ENCODE results near the gene EIF4EBP3. TPM values are rescaled to one million over a fixed set of nuclear protein-coding genes. Genes with fewer than 3 reads are reported as not detected.
A peak's percentile ranks its signal among the peaks of the same experiment; 100 is the strongest.

The EIF4EBP3 gene
- total RNA-seq, 1 experiment from 2014 or later = 8.4 TPM

DNA sequence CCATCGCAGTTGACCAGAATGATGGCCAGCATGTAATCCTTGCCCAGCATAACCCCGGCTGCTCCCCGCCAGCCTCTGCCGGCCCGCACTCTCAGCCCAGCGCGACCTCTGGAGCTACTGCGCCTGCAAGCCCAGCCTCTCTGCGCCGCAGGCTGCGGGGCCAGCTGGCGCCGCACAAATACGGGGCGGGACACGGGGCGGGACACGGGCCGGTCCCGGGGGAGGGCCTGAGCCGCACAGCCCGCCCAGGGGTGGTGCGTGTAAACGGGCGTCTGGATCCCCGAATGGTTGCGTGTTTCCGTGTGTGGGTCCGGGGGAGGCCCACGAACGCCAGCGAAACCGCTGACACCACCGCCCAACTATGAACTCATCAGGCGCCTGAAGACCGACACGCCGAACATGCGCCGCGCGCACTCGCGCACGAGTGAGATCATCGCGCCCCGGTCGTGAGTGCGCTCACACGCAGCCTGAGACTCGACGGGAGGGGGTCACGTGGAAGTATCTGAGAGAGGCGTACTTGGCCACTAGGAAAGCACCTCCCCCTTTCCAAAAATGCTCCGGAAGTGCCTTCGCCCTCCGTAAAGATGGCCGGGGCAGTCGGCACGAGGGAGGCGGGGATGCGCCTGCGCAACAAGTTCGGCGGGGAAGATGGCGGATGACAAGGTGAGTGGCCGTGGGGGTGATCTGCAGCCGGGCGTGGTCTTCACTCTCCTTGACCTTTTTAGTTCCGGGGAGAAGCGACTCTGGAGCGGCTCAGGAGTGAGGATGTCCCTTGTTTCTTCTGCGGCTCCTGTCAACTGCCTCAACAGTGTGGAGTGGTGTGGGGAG, 16.9 kb downstream of the EIF4EBP3 start, which contains the start of the genes APBB3 and SLC35A4:
Gene APBB3, minus strand, starts transcription at position 403 of the 828 bp plus-strand sequence. Its CDS starts 353 bp downstream, at position 50.
Gene SLC35A4, plus strand, starts transcription at position 633 of the 828 bp plus-strand sequence. CDS start 2,342 bp downstream, outside the sequence.
- Mint-ChIP-seq H3K4me3 (peak within 1 kb of the TSS; percentile 88), H3K36me3 (peaks cover 20% of the 10 kb centered on the region), H3K27ac (peak within 1 kb of the TSS; percentile 73), H3K9me3 (no peaks in the 10 kb centered on the region), H3K27me3 (ENCODE audit: low read depth) (peaks cover 3% of the 10 kb centered on the region; the same call in 1 of the 2 replicates), H3K4me1 (peaks cover 19% of the 10 kb centered on the region)
- ChIA-PET POLR2A (interaction anchor here (0.9 to 4.4 kb wide), 4 partner anchors 16 to 163 kb away, joined by 3 to 29 read pairs (median 4); partner anchors contain the start of genes ANKHD1, DND1 and EIF4EBP3), CTCF (interaction anchor here (0.5 to 1.5 kb wide), 8 partner anchors 16 to 325 kb away, joined by 3 to 12 read pairs (median 4); partner anchors contain the start of genes EIF4EBP3, HARS1 and HARS2)
- peak; percentile 87 for ATAC-seq
- DNase-seq (ENCODE audit: low spot score) = peak; percentile 90
- TF ChIP-seq ELF4 (CRISPR knock-in tag; IDR thresholded peaks at IDR 0.05; ENCODE audit: low read depth) (no peak; the same call in 1 of the 2 replicates), MYBL2 (CRISPR knock-in tag; IDR thresholded peaks at IDR 0.05) (peak; percentile 90), GABPB1 (CRISPR knock-in tag; IDR thresholded peaks at IDR 0.05) (no peak), TEAD4 (CRISPR knock-in tag; IDR thresholded peaks at IDR 0.05) (peak; percentile 75; the same call in 1 of the 2 replicates), PRRX2 (CRISPR knock-in tag; IDR thresholded peaks at IDR 0.05) (peak; percentile 70), OVOL2 (CRISPR knock-in tag; IDR thresholded peaks at IDR 0.05; ENCODE audit: borderline replicate concordance) (no peak), ZNF671 (CRISPR knock-in tag; IDR thresholded peaks at IDR 0.05) (0 out of 2 replicates have a peak, but pooled peaks have one; percentile 28), FOXK1 (CRISPR knock-in tag; IDR thresholded peaks at IDR 0.05) (peak; percentile 71), RORB (CRISPR knock-in tag; IDR thresholded peaks at IDR 0.05) (no peak), ZNF317 (CRISPR knock-in tag; IDR thresholded peaks at IDR 0.05; ENCODE audit: borderline replicate concordance, low read depth) (no peak), SOX15 (CRISPR knock-in tag; IDR thresholded peaks at IDR 0.05) (no peak), NR2C2 (CRISPR knock-in tag; IDR thresholded peaks at IDR 0.05) (peak; percentile 44; the same call in 1 of the 2 replicates), FOXP1 (CRISPR knock-in tag; IDR thresholded peaks at IDR 0.05; ENCODE audit: borderline replicate concordance) (peak; percentile 93), GRHL2 (CRISPR knock-in tag; IDR thresholded peaks at IDR 0.05; ENCODE audit: insufficient replicate concordance, severe bottlenecking) (no peak), FOXJ3 (CRISPR knock-in tag; IDR thresholded peaks at IDR 0.05; ENCODE audit: borderline replicate concordance) (no peak), CBFB (CRISPR knock-in tag; IDR thresholded peaks at IDR 0.05; ENCODE audit: low read depth) (no peak)
- TF ChIP-seq, protein P1, sequence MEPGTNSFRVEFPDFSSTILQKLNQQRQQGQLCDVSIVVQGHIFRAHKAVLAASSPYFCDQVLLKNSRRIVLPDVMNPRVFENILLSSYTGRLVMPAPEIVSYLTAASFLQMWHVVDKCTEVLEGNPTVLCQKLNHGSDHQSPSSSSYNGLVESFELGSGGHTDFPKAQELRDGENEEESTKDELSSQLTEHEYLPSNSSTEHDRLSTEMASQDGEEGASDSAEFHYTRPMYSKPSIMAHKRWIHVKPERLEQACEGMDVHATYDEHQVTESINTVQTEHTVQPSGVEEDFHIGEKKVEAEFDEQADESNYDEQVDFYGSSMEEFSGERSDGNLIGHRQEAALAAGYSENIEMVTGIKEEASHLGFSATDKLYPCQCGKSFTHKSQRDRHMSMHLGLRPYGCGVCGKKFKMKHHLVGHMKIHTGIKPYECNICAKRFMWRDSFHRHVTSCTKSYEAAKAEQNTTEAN (CRISPR knock-in tag; IDR thresholded peaks at IDR 0.05) = 0 out of 2 replicates have a peak, but pooled peaks have one; percentile 69
- TF ChIP-seq, protein P2, sequence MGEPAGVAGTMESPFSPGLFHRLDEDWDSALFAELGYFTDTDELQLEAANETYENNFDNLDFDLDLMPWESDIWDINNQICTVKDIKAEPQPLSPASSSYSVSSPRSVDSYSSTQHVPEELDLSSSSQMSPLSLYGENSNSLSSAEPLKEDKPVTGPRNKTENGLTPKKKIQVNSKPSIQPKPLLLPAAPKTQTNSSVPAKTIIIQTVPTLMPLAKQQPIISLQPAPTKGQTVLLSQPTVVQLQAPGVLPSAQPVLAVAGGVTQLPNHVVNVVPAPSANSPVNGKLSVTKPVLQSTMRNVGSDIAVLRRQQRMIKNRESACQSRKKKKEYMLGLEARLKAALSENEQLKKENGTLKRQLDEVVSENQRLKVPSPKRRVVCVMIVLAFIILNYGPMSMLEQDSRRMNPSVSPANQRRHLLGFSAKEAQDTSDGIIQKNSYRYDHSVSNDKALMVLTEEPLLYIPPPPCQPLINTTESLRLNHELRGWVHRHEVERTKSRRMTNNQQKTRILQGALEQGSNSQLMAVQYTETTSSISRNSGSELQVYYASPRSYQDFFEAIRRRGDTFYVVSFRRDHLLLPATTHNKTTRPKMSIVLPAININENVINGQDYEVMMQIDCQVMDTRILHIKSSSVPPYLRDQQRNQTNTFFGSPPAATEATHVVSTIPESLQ (CRISPR knock-in tag; IDR thresholded peaks at IDR 0.05) = no peak
- TF ChIP-seq, protein P3, sequence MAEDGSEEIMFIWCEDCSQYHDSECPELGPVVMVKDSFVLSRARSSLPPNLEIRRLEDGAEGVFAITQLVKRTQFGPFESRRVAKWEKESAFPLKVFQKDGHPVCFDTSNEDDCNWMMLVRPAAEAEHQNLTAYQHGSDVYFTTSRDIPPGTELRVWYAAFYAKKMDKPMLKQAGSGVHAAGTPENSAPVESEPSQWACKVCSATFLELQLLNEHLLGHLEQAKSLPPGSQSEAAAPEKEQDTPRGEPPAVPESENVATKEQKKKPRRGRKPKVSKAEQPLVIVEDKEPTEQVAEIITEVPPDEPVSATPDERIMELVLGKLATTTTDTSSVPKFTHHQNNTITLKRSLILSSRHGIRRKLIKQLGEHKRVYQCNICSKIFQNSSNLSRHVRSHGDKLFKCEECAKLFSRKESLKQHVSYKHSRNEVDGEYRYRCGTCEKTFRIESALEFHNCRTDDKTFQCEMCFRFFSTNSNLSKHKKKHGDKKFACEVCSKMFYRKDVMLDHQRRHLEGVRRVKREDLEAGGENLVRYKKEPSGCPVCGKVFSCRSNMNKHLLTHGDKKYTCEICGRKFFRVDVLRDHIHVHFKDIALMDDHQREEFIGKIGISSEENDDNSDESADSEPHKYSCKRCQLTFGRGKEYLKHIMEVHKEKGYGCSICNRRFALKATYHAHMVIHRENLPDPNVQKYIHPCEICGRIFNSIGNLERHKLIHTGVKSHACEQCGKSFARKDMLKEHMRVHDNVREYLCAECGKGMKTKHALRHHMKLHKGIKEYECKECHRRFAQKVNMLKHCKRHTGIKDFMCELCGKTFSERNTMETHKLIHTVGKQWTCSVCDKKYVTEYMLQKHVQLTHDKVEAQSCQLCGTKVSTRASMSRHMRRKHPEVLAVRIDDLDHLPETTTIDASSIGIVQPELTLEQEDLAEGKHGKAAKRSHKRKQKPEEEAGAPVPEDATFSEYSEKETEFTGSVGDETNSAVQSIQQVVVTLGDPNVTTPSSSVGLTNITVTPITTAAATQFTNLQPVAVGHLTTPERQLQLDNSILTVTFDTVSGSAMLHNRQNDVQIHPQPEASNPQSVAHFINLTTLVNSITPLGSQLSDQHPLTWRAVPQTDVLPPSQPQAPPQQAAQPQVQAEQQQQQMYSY (CRISPR knock-in tag; IDR thresholded peaks at IDR 0.05) = no peak
- TF ChIP-seq, protein P4, sequence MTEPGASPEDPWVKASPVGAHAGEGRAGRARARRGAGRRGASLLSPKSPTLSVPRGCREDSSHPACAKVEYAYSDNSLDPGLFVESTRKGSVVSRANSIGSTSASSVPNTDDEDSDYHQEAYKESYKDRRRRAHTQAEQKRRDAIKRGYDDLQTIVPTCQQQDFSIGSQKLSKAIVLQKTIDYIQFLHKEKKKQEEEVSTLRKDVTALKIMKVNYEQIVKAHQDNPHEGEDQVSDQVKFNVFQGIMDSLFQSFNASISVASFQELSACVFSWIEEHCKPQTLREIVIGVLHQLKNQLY (CRISPR knock-in tag; IDR thresholded peaks at IDR 0.05) = no peak
- TF ChIP-seq, protein P5, sequence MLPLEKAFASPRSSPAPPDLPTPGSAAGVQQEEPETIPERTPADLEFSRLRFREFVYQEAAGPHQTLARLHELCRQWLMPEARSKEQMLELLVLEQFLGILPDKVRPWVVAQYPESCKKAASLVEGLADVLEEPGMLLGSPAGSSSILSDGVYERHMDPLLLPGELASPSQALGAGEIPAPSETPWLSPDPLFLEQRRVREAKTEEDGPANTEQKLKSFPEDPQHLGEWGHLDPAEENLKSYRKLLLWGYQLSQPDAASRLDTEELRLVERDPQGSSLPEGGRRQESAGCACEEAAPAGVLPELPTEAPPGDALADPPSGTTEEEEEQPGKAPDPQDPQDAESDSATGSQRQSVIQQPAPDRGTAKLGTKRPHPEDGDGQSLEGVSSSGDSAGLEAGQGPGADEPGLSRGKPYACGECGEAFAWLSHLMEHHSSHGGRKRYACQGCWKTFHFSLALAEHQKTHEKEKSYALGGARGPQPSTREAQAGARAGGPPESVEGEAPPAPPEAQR (CRISPR knock-in tag; IDR thresholded peaks at IDR 0.05) = no peak
- TF ChIP-seq, protein P6, sequence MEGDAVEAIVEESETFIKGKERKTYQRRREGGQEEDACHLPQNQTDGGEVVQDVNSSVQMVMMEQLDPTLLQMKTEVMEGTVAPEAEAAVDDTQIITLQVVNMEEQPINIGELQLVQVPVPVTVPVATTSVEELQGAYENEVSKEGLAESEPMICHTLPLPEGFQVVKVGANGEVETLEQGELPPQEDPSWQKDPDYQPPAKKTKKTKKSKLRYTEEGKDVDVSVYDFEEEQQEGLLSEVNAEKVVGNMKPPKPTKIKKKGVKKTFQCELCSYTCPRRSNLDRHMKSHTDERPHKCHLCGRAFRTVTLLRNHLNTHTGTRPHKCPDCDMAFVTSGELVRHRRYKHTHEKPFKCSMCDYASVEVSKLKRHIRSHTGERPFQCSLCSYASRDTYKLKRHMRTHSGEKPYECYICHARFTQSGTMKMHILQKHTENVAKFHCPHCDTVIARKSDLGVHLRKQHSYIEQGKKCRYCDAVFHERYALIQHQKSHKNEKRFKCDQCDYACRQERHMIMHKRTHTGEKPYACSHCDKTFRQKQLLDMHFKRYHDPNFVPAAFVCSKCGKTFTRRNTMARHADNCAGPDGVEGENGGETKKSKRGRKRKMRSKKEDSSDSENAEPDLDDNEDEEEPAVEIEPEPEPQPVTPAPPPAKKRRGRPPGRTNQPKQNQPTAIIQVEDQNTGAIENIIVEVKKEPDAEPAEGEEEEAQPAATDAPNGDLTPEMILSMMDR (IDR thresholded peaks at IDR 0.05) = no peak
- TF ChIP-seq, protein P7, sequence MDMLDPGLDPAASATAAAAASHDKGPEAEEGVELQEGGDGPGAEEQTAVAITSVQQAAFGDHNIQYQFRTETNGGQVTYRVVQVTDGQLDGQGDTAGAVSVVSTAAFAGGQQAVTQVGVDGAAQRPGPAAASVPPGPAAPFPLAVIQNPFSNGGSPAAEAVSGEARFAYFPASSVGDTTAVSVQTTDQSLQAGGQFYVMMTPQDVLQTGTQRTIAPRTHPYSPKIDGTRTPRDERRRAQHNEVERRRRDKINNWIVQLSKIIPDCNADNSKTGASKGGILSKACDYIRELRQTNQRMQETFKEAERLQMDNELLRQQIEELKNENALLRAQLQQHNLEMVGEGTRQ (CRISPR knock-in tag; IDR thresholded peaks at IDR 0.05) = peak; percentile 93
- TF ChIP-seq, protein P8, sequence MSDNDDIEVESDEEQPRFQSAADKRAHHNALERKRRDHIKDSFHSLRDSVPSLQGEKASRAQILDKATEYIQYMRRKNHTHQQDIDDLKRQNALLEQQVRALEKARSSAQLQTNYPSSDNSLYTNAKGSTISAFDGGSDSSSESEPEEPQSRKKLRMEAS (CRISPR knock-in tag; IDR thresholded peaks at IDR 0.05) = peak; percentile 99
